GM15510 (cell line): ENCODE results near the gene CMBL.

Source experiments
- POLR2A ChIP-seq: IDR thresholded peaks from 3 replicates; pipeline ENCODE4 v1.6.1; 2011; ENCODE audit warnings: borderline replicate concordance; ENCODE audit not compliant: insufficient read length; ENCODE audit errors: extremely low read depth

Gene CMBL

DNA sequence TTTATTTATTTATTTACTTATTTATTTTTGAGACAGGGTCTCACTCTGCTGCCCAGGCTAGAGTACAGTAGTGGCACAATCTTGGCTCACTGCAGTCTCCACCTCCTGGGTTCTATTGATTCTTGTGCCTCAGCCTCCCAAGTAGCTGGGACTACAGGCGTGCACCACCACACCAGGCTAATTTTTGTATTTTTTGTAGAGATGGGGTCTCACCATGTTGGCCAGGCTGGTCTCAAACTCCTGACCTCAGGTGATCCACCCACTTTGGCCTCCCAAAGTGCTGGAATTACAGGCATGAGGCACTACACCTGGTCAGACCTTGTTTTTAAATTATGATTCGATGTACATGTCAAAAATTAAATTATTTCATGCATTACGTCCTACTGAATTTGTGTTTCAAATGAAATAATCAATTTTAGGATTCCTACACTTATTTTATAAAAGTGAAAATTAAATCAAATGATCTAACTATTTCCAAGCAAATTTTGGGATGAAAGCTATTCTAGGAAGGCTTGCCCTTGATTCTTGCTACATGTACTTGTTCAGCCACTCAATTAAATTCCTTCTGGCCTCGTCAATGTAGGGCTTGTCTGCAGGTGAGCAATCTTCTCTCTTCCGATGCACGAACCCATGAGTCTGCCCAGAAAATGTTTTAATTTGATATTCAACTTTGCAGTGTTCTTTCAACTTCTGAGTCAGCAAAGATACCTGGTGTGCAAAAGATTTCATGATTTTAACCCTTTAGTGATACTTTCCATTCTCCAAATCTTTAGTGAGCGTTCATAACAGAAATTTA lies 27.6 kb downstream of the CMBL start:
- TF ChIP-seq POLR2A = no peak

DNA sequence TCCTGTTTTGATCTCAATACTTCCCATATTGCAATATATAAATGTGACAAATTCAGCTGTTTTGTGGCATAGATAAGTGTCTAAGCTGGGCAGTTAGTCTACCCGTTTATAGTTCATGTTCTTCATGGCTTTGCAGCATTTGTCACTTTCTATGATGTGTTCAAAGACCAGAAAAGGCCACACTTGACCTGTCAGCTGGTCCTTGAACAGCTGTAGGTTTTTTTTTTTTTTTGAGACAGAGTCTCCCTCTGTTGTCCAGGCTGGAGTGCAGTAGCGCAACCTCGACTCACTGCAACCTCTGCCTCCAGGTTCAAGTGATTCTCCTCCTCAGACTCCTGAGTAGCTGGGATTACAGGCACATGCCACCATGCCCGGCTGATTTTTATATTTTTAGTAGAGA lies 28.4 kb downstream of the CMBL start:
- TF ChIP-seq POLR2A = no peak

DNA sequence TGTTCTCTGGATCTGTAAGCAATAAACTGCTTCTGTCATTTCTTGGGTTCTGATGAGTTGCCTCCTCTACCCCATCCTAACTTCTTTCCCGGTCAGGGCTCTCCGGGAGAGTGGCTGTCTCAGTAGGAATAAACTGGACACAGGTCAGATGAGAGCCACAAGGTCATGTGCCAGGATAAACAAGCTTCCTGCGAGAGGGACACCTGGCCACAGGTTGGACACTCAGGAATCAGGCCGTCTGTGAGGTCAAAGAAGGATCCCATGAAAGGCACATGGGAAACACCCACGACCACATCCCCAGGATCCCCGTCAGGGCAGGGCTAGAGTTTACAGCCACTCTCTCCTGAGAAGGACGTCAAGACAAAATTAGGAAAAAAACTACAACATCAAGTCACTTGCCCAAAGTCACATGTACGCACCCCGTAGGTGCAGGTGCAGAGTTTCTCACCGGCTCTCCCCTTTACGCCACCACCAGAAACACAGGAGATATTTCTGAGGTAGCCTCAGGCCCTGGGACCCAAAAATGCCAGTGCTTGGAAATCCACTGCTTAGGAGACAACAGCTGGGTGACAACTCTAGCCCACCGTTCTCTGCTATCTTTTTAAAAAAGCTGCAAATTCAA lies 28.9 kb downstream of the CMBL start:
- TF ChIP-seq POLR2A = no peak

DNA sequence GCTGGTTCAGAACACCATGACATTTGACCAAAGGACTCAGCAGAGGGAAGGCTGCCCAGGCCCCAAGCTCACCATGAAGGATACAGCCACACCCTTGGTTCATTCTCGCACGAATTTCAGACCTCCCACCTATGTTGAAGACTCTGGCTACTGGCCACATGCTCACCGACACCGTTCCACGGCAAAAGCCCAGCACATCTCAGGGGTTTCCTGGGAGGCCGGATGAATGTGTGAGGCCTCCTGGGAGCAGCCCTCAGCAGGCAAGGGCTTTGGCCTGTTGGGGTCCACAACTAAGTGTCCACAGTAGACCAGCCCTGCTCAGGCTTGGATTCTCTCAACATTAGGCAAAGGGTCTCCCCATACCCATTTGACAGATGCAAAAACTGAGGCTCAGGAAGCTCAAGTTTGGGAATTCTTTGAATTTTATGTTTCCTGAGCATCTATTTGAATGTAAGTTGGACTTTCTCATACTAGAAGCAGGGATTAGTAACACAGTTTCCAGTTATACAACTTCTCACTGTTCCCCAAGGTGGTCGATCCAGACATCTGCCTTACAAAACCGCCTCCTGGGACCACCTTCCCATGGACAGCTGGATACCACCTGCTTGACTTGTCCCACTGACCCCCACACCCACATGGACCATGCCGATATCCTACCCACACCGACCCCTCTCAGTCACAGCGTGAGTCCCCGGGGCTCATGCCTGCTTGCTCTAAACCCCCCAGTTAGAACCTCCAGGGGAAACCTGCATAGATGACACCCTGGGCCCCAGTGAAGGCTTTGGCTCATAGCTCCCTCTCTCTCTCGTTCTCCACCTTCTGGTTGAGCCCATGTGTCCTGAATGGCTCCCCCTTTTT lies 29.7 kb downstream of the CMBL start:
- no peak for TF ChIP-seq POLR2A

DNA sequence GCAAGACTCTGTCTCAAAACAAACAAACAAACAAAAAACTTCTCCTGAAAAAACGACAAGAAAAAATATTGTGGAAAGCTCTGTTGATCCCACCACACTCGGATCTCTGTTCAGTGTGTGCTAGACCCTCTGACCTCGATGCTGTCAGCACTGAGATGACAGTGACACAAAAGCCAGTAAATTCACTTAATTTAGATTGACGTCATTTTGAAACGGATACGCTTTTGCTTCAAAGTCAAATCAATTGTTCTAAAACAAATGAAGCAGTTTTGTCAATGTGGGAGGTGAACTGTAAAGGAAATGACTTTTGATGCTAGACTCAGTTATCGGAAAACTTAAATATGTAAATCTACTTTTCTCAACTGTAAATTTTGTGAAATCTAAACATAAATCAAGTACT lies 31.0 kb downstream of the CMBL start:
- no peak for TF ChIP-seq POLR2A

DNA sequence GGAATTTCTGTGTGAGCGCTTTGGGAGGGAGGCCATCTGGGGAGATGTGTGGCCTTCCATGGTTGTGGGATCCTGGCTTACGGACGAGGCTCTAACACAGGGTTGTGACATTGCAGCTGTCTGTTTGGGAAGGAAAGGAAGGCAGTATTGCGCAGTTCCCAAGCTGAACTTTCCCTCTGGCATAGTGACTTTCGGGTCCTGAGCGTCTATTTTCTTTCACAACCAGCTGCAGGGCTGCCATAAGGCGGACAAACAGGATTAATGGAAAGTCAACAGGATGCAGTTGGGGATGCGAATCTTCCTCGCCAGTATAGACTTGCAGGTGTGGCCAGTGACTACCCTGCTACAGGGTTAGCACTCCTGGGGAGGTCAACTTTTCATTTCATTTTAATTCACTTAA lies 31.7 kb downstream of the CMBL start:
- no peak for TF ChIP-seq POLR2A

DNA sequence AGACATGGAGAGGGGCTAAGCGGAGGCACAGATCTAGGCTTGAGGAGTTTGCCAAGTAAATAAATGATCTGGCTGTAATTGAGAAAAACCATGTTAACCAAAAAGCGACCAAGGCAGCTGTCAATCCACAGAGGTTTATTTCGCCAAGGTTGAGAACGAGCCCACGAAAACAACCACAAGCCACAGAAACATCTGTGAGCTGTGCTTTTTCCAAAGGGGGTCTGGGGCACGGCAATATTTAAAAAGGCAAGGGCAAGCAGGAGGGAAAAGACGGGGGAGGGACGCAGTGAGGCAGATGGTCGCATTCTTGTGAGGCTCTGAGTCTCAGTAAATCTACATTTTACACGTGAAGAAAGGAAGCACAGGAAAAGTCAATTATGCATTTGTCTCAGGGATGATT lies 32.2 kb downstream of the CMBL start:
- no peak for TF ChIP-seq POLR2A

DNA sequence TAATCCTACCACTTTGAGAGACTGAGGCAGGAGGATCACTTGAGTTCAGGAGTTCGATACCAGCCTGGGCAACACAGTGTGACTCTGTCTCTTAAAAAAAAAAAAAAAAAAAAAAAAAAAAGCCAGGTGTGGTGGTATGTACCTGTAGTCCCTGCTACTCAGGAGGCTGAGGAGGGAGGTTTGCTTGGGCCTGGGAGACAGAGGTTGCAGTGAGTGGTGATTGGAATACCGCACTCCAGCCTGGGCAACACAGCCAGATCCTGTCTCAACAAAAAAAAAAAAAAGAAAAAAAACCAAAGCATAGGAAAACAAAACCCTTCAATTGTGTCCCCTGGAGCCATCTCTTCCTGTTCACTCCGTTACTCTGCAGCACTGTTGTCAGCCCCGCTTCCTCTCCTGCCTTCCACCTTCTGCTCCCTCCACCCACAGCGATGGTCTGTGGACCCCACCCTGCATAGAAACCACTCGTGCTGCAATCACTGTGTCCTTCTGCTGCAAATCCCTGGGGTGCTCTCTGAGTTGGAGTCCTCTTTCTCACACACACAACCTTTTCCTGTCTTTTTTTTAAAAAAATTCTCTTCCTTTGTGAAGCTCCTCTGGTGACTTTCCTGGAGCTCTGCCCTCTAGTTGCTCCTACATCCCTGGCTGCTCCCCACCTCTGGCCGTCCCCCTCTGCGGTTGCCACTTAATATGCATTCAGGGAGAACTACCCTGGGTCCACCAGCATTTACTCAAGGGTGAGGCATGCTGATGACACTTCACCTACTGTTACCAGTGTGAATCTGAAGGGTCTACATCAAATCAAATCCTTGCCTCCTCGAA lies 35.4 kb downstream of the CMBL start:
- TF ChIP-seq POLR2A = no peak

DNA sequence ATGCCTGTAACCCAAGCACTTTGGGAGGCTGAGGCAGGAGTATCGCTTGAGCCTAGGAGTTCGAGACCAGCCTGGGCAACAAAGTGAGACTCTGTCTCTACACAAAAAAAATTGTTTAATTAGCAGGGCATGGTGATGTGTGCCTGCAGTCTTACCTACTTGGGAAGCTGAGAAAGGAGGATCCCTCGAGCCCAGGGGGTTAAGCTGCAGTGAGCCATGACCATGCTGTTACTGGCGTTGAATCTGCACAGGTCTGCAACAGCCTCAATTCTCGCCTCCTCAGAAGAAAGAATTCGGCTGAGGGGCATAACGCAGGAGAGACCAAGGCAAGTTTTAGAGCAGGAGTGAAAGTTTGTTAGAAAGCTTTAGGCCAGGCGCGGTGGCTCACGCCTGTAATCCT lies 39.6 kb downstream of the CMBL start:
- TF ChIP-seq POLR2A = no peak

DNA sequence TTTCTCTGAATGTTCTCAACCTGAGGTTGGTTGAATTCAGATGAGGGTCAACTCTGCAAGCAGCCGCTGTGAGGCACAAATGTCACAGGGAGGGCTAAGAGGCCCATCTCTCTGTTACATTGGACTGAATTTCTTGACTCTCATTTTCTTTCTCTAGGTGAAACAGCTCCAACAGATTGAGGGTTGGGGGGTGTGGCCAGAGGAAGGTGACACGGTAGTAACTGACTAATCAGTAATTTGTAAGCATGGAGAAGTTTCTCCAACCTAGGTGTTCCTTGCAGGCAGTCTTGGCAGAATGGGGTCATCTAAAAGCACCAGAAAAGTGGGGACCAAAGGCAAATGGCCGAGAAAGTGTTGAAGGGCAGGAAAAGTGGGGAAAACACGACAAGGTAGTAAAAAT lies 40.9 kb downstream of the CMBL start:
- TF ChIP-seq POLR2A = no peak

DNA sequence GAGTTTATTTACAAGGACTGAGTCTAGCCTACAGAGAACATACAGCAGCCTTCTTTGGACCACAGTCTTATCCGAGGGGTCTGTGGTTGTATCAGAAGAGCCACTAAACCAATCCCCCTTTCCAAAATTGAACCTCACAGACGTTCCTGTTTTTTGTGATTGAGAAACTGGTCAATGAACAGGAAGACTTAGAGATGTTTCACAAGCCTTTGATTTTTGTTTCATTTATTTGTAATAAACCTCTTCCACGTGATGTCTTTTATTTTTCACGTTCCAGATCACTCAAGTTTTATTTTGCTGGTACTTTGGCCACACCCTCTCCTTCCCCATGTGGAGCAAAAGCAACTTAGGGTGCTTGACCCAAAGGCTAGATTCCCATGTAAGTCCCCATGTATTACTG lies 41.6 kb downstream of the CMBL start:
- no peak for TF ChIP-seq POLR2A

DNA sequence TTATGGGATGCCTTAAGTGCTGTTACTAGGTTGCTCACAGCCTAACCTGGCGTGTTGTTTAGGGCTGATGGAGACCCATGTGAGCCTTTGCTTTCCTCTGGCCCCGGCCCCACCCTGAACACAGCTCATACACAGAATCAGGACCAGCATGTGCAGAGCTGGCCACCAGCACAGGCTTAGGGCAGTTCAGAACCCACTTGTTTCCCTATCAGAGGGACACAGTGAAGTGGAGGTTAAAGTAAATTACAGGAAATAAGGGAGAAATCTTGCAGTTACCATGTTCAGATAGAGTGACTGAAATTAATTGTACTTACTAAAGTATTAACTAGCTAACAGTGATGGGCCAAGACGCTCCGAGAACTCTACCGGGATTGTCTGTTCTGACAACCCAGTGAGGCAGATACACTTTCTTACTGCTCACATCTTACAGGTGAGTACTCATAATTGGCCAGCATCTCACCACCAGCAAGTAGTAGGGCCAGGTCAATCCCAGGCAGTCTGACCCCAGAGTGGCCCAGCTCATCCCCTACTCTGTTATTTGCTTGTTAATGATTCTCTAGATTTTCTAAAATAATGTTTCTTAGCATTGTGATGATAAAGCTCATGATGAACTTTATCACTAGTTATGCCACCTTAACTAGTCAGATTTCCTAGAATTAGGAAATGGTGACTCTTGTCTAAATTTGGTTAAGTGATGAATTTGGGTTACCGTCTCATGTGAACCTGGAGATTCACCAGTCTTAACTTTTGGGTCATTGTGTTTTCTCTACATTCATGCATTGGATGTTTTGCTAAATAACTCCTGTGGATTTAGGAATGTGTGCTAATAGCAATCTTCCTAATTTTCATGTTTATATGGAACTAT lies 42.2 kb downstream of the CMBL start:
- no peak for TF ChIP-seq POLR2A

DNA sequence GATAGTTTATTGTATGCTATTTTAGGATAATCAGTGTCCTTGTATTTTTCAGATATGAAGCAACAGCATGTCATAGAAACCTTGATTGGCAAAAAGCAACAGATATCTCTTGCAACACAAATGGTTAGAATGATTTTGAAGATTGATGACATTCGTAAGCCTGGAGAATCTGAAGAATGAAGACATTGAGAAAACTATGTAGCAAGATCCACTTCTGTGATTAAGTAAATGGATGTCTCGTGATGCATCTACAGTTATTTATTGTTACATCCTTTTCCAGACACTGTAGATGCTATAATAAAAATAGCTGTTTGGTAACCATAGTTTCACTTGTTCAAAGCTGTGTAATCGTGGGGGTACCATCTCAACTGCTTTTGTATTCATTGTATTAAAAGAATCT lies 43.1 kb downstream of the CMBL start:
- TF ChIP-seq POLR2A = no peak

DNA sequence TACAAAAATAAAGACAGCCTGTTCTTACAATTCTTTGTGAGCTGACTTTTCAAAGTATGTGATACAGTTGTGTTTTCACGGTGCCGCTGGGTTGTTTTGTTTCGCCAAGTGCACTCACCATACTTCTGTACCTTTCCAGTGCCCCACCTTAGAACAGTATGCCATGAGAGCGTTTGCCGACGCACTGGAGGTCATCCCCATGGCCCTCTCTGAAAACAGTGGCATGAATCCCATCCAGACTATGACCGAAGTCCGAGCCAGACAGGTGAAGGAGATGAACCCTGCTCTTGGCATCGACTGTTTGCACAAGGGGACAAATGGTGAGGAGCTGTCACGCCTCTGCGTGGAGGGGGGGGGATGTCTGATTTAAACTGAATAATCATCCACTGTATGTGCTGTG lies 44.7 kb downstream of the CMBL start:
- TF ChIP-seq POLR2A = no peak

DNA sequence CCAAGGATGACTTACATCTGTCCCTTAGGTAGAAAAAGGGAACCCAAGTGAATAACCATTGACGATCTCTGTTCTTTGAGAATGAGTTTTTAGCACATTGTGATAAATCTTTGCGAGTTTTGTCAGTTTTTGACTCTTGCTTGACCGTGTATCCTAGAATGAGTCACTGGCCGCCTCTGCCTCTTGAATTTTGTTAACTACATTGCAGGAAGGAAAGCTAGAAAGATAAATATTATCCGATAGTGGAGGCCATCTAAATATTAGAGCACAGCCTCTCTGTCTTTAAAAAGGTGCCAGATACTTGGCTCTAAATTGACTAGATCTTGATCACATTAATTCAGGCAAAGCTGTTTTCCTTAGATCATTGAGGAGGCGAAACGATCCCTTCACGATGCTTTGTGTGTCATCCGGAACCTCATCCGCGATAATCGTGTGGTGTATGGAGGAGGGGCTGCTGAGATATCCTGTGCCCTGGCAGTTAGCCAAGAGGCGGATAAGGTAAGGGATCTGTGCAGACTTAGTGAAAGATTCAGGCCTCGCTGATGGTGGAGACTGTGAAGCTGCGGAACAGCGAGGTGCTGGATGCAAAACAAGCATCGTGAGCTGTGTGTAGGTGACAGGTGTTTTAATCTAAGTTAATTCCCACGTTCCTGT lies 45.5 kb downstream of the CMBL start:
- no peak for TF ChIP-seq POLR2A
